ENCODE data around the gene PABPC1L.

The PABPC1L gene

DNA sequence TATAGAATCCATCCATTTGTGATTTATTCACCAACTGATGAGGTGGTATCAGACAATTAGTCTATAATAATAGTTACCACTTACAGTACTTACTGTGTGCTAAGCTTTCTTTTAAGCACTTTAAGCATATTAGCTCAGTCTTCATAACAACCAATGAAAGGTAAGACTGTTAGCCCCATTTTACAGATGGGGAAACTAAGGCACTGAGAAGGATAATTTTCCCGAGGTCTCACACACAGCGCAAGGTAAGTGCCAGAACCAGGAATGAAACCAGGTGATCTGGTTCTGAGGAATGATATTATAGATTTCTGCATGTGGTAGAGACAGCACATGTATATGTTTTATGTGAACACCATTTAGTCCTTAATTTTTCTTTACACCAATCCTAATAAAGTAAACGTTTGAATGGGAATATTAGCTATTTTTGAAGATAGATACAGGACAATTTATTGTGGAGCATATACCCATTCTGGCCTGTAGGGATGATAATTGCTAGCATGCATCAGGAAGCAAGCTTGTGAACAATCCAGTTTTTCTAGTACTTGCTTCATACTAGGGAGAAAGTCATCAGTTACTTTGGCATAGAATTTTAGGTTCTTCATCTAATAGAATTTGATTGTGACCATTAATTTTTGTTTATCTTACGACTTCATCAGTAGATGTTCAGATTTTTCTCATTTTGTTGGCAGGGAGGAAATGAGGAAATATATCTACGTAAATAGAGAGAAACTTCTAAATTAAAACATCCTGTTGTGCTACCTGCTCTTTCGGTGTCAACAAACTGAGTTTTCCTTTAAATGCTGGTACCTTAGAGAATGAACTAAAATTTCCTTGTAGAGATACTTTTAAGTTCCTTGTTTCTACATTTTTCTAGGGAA is 21.4 kb upstream of the PABPC1L start:
- no peak overlapping the region for H3K4me3 ChIP-seq (replicated peaks; ENCODE audit: low read depth, low read length)
- TF ChIP-seq, protein P1, sequence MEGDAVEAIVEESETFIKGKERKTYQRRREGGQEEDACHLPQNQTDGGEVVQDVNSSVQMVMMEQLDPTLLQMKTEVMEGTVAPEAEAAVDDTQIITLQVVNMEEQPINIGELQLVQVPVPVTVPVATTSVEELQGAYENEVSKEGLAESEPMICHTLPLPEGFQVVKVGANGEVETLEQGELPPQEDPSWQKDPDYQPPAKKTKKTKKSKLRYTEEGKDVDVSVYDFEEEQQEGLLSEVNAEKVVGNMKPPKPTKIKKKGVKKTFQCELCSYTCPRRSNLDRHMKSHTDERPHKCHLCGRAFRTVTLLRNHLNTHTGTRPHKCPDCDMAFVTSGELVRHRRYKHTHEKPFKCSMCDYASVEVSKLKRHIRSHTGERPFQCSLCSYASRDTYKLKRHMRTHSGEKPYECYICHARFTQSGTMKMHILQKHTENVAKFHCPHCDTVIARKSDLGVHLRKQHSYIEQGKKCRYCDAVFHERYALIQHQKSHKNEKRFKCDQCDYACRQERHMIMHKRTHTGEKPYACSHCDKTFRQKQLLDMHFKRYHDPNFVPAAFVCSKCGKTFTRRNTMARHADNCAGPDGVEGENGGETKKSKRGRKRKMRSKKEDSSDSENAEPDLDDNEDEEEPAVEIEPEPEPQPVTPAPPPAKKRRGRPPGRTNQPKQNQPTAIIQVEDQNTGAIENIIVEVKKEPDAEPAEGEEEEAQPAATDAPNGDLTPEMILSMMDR (IDR thresholded peaks at IDR 0.05; ENCODE audit: low read length, missing control alignments): peak; percentile 39

DNA sequence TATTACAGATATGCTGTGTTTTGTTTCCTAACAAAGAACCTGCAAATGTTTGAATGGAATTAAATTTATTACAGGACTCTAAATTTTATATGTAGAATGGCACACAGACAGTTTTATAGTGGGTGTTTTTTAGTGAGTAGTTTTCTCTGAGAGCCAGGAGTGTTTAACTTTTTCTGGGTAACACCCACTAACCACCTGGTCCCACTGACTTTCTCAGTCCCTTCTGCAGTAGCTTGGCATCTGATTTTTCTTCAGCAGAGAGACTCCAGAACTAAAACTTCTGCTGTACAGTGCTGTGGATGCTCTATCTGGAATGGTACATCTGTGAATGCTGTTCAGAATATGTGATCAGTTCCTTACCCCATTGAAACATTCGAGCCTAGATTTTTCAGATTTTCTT is 18.0 kb upstream of the PABPC1L start:
- no peak for DNase-seq (ENCODE audit: low read depth)
- TF ChIP-seq, protein P1 (IDR thresholded peaks at IDR 0.05; ENCODE audit: low read length, missing control alignments): no peak

More for the DNA sequence above, 21.4 kb upstream of the PABPC1L start:
- DNase-seq (ENCODE audit: low read depth): peak; percentile 33

GRCh38 chr20:44894959-44895358 is 14.9 kb upstream of the PABPC1L start:
- no peak for DNase-seq (ENCODE audit: low read depth)
- TF ChIP-seq, protein P1 (IDR thresholded peaks at IDR 0.05; ENCODE audit: low read length, missing control alignments): no peak
- H3K4me3 ChIP-seq (replicated peaks; ENCODE audit: low read depth, low read length): no peak overlapping the region

More for the DNA sequence above, 18.0 kb upstream of the PABPC1L start:
- H3K4me3 ChIP-seq (replicated peaks; ENCODE audit: low read depth, low read length): no peak overlapping the region

- peak; percentile 74 for DNase-seq (ENCODE audit: low read depth)
- no peak overlapping the region for H3K4me3 ChIP-seq (replicated peaks; ENCODE audit: low read depth, low read length)
- TF ChIP-seq, protein P1 (IDR thresholded peaks at IDR 0.05; ENCODE audit: low read length, missing control alignments): no peak
These were observed 13.3 kb upstream of the PABPC1L start for GRCh38 chr20:44896583-44896982.

- TF ChIP-seq, protein P1 (IDR thresholded peaks at IDR 0.05; ENCODE audit: low read length, missing control alignments): no peak
- H3K4me3 ChIP-seq (replicated peaks; ENCODE audit: low read depth, low read length): no peak overlapping the region
- no peak for DNase-seq (ENCODE audit: low read depth)
These were observed 12.7 kb upstream of the PABPC1L start for GRCh38 chr20:44897133-44897532.

GRCh38 chr20:44900231-44900854 is 9.5 kb upstream of the PABPC1L start:
- no peak for DNase-seq (ENCODE audit: low read depth)
- TF ChIP-seq, protein P1 (IDR thresholded peaks at IDR 0.05; ENCODE audit: low read length, missing control alignments): no peak
- H3K4me3 ChIP-seq (replicated peaks; ENCODE audit: low read depth, low read length): no peak overlapping the region

Measured in fibroblast of pulmonary artery (primary cell).